ENCODE results near the gene XKR7. TPM values are rescaled to one million over a fixed set of nuclear protein-coding genes. Genes with fewer than 3 reads are reported as not detected.
"Not testable (repeated sequence)": the region's sequence is repeated elsewhere in the genome, so short reads cannot be mapped to it uniquely, and the experiment has no call there.

Gene XKR7
- polyA plus RNA-seq, 1 donor from 2014 or later, result 9.6 TPM

GRCh38 chr20:32033316-32033715 is 65.4 kb downstream of the XKR7 start:
- Histone ChIP-seq H3K36me3 (ENCODE audit: insufficient read depth, low read length) (no peaks in the 10 kb centered on the region), H3K27me3 (ENCODE audit: insufficient read depth, low read depth, low read length) (peaks cover 20% of the 10 kb centered on the region), H3K4me2 (ENCODE audit: low read length) (no peak overlapping the region), H3K9me3 (ENCODE audit: low read length) (no peaks in the 10 kb centered on the region), H3K9ac (ENCODE audit: low read length) (no peak overlapping the region), H2AFZ (ENCODE audit: low read depth, low read length) (no peak overlapping the region), H3K79me2 (replicated peaks; ENCODE audit: insufficient read depth, low read length) (no peaks in the 10 kb centered on the region), H3K9me2 (ENCODE audit: insufficient read depth, low read length) (no peaks in the 10 kb centered on the region), H3K4me3 (ENCODE audit: low read length) (no peak overlapping the region), H3F3A (ENCODE audit: insufficient read depth, low read length, poor library complexity, severe bottlenecking) (no peaks in the 10 kb centered on the region), H4K20me1 (ENCODE audit: insufficient read depth) (no peaks in the 10 kb centered on the region), H3K27ac (ENCODE audit: low read length) (no peak overlapping the region)
- TF ChIP-seq, protein P1, sequence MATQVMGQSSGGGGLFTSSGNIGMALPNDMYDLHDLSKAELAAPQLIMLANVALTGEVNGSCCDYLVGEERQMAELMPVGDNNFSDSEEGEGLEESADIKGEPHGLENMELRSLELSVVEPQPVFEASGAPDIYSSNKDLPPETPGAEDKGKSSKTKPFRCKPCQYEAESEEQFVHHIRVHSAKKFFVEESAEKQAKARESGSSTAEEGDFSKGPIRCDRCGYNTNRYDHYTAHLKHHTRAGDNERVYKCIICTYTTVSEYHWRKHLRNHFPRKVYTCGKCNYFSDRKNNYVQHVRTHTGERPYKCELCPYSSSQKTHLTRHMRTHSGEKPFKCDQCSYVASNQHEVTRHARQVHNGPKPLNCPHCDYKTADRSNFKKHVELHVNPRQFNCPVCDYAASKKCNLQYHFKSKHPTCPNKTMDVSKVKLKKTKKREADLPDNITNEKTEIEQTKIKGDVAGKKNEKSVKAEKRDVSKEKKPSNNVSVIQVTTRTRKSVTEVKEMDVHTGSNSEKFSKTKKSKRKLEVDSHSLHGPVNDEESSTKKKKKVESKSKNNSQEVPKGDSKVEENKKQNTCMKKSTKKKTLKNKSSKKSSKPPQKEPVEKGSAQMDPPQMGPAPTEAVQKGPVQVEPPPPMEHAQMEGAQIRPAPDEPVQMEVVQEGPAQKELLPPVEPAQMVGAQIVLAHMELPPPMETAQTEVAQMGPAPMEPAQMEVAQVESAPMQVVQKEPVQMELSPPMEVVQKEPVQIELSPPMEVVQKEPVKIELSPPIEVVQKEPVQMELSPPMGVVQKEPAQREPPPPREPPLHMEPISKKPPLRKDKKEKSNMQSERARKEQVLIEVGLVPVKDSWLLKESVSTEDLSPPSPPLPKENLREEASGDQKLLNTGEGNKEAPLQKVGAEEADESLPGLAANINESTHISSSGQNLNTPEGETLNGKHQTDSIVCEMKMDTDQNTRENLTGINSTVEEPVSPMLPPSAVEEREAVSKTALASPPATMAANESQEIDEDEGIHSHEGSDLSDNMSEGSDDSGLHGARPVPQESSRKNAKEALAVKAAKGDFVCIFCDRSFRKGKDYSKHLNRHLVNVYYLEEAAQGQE (IDR thresholded peaks at IDR 0.05; ENCODE audit: borderline replicate concordance), result no peak
- no peak for TF ChIP-seq POLR2AphosphoS5 (IDR thresholded peaks at IDR 0.05)
- no peak for TF ChIP-seq EZH2 (IDR thresholded peaks at IDR 0.05; ENCODE audit: borderline replicate concordance, insufficient read depth, low read length, poor library complexity, severe bottlenecking)
- TF ChIP-seq RAD21 (conservative IDR thresholded peaks at IDR 0.05), result no peak
- no peak for TF ChIP-seq EP300 (conservative IDR thresholded peaks at IDR 0.05; ENCODE audit: poor library complexity, severe bottlenecking)
- TF ChIP-seq MXI1 (conservative IDR thresholded peaks at IDR 0.05; ENCODE audit: poor library complexity, severe bottlenecking), result no peak
- TF ChIP-seq SMC3 (conservative IDR thresholded peaks at IDR 0.05; ENCODE audit: poor library complexity), result no peak
- TF ChIP-seq CTCF (IDR thresholded peaks at IDR 0.05; ENCODE audit: poor library complexity, severe bottlenecking), result no peak
- TF ChIP-seq TAF1 (IDR thresholded peaks at IDR 0.05; ENCODE audit: low read depth), result no peak

- H3K36me3 ChIP-seq (ENCODE audit: insufficient read depth, low read length); H3K79me2 ChIP-seq (replicated peaks; ENCODE audit: insufficient read depth, low read length); H2AFZ ChIP-seq (ENCODE audit: low read depth, low read length); H3K9me3 ChIP-seq (ENCODE audit: low read length); H3K9me2 ChIP-seq (ENCODE audit: insufficient read depth, low read length); H3K27ac ChIP-seq (ENCODE audit: low read length); H3K9ac ChIP-seq (ENCODE audit: low read length); H3K4me2 ChIP-seq (ENCODE audit: low read length); H4K20me1 ChIP-seq (ENCODE audit: insufficient read depth); H3K4me3 ChIP-seq (ENCODE audit: low read length); H3F3A ChIP-seq (ENCODE audit: insufficient read depth, low read length, poor library complexity, severe bottlenecking): not testable (repeated sequence)
- peaks cover 20% of the 10 kb centered on the region for H3K27me3 ChIP-seq (ENCODE audit: insufficient read depth, low read depth, low read length)
Observed at GRCh38 chr20:32033721-32034120, 65.8 kb downstream of the XKR7 start.
